Activated CD4-positive, CD25-positive, alpha-beta regulatory T cell treated with anti-CD3 and anti-CD28 coated beads, Interleukin-2, amount 50 U/mL, for 16 hours (primary cell): ENCODE data around the gene TSSK1B.
"Not testable (repeated sequence)": the region's sequence is repeated elsewhere in the genome, so short reads cannot be mapped to it uniquely, and the experiment has no call there.

Experiments used
- DNase-seq: peaks from one replicate; pipeline ENCODE4 v3.0.0-alpha.2; 2020; ENCODE audit warnings: low read depth, low spot score

TSSK1B gene

DNA sequence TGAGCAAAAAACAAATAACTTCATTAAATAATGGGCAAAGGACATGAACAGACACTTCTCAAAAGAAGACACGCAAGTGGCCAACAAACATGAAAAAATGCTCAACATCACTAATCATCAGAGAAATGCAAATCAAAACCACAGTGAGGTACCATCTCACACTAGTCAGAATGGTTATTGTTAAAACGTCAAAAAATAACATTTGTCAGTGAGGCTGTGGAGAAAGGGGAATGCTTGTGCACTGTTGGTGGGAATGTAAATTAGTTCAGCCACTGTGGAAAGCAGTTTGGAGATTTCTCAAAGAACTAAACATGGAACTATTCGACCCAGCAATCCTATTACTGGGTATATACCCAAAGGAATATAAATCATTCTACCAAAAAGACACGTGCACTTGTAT, 36.8 kb downstream of the TSSK1B start:
- not testable (repeated sequence) for DNase-seq

DNA sequence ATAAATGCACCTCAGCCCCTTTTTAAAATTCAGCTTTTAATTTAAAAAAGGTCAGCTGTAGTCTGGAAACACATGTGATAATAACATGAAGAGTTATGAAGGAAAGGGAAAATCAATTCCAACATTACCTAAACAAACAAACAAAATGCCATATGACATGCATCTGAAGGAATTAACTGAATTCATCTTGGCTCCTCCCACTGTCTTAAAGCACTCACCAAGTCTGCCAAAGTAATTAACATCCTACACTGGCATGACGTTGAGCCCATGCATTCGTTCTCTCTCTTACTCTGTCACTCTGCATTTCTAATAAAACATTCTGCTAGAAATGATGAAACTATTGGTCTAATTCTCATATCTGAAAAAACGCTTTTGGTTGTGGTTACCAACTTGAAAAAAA, 37.7 kb downstream of the TSSK1B start:
- DNase-seq: no peak

DNA sequence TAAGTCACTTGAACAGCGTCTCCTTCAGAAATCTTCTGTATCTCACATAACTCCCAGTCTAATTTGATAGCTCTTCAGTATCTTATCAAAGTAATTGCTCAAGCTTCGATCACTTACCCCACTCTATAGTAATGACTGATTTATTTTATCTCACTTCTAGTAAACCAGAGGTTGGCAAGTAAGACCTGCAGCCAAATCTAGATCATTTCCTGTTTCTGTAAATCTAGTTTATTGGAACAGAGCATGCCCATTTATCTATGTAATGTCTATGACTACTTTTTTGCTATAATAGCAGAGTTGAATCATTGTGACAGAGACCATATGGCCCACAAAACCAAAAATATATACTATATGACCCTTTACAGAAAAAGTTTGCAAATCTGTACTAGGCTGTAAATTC, 40.1 kb downstream of the TSSK1B start:
- DNase-seq: no peak

DNA sequence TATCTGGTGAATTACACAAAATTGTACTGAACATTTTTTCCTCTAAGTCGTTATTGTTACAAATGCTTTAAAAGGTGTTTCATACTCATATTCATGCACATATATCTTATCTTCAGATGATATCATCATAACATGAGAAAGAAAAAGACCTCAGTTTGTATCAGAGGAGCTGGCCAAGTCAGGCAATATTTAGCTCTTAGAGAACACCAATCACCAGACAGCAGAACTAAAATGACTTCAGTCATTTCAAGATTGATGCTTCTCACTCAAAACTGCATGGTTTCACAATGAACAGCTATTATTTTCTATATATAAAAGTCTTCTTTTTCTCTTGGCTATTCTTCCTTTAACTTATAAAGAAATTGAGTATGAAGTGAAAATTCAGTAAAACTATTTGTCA, 44.6 kb downstream of the TSSK1B start:
- DNase-seq: no peak

DNA sequence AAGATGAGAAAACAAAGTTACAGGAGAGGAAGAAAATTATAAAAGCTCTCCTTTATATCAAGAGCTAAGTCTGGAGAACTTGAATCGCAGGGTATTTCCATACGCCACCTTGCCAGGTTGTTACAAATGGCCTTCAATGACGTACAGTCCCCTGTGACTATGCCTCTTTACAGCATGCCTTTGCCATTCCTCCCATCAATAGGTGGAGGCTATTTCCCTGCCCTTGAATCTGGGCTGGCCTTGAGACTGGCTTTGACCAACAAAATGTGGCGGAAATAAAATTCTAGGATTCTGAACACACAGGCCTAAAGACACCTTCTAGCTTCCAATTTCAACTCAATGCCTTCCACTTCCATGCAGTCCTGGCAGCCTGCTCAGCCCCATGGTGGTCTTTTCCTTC, 45.7 kb downstream of the TSSK1B start:
- no peak for DNase-seq

DNA sequence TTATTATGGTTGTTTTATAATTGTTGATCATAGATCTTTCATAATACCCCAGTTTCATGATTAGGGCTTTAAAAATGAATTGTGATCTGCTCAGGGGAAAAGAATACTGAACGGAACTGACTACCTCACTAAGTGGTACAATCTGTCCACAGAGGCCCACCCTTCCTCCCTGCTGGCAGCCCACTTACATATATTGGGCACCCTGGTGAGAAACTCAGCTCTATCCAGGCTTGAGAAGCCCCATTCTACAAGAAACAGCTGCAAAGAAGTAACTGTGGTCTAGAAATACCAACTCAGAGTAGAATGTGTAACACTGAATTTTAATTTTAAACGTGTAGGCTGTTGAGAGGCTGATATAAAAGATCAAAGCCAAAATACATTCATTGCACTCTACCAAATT, 46.9 kb downstream of the TSSK1B start:
- DNase-seq: no peak

DNA sequence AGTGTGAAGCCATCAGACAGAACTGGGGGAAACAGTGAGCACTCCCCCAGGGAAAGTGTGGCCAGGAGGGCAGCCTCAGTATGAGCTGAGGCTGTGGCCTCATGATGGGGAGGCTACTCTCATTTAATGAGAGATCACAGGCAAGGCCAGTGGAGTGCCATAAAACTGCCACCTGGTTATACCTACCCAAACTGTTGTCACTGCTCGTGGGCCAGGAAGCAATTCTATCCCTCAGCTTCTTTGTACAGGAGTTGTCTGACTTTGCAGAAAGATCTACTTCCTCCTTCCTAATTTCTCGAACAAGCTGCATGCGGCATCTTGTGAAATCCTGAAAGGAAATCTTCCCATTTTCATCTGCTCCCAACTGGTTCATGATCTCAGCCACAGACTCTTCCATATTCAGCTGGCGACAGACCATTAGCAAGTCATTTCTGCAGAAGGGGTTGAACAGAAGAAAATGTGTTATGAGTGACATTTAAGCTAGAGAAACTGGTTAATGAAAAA, 50.0 kb downstream of the TSSK1B start:
- DNase-seq: no peak

DNA sequence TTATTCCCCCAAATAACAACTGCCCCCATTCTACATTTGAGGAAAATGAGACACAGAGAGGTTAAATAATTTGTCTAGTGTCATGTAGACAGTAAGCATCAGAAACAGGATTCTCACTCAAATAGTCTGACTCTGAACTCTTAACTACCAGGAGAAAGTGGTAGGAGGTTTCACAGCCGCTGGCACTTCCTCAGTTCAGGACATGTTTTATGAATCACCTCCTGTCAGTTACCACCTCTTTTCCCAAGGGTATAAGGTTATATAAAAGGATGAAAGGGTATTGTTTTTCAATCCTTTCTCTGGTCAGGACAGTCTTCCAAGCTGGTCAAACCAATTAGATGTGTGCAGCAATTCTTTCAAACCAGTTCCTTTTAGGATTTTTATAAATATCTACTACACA, 52.1 kb downstream of the TSSK1B start:
- no peak for DNase-seq
